SK-N-SH (cell line): ENCODE results near the gene CCDC107.
A peak's percentile ranks its signal among the peaks of the same experiment; 100 is the strongest.

Experiments
- CHD2 ChIP-seq: fragments of 150-350 bp; IDR thresholded peaks from 2 replicates; pipeline ENCODE4 v1.6.1; 2018; ENCODE audit warnings: low read length; ENCODE audit not compliant: partially characterized antibody
- EP300 ChIP-seq, 2 experiments: IDR thresholded peaks; 2 replicates each; pipeline versions ENCODE4 v1.4.0 to v1.6.1; 2012; ENCODE audit warnings: borderline replicate concordance in 1 of 2, low read depth in 1 of 2, low read length in 1 of 2
- EZH2phosphoT487 ChIP-seq: fragments of 200-600 bp; sonication (generic); IDR thresholded peaks from 2 replicates; pipeline ENCODE4 v1.6.1; 2017; ENCODE audit warnings: low read depth, mixed run types, mild to moderate bottlenecking, antibody characterized with exemption, moderate library complexity, borderline replicate concordance
- JUND ChIP-seq: IDR thresholded peaks from 2 replicates; pipeline ENCODE4 v1.4.0; 2012
- MEF2A ChIP-seq: IDR thresholded peaks from 2 replicates; pipeline ENCODE4 v1.4.0; 2012; ENCODE audit warnings: low read depth, borderline replicate concordance
- NRF1 ChIP-seq: IDR thresholded peaks from 2 replicates; pipeline ENCODE4 v1.6.1; 2012; ENCODE audit warnings: low read depth, mild to moderate bottlenecking, low read length
- POLR2AphosphoS5 ChIP-seq: IDR thresholded peaks from 2 replicates; pipeline ENCODE4 v1.6.1; 2012; ENCODE audit warnings: low read depth, low read length
- RAD21 ChIP-seq: IDR thresholded peaks from 2 replicates; pipeline ENCODE4 v1.6.1; 2012; ENCODE audit warnings: mild to moderate bottlenecking, low read length
- TAF1 ChIP-seq: IDR thresholded peaks from 2 replicates; pipeline ENCODE4 v1.6.1; 2012; ENCODE audit warnings: low read depth, mild to moderate bottlenecking, low read length, moderate library complexity, borderline replicate concordance
- YY1 ChIP-seq: IDR thresholded peaks from 2 replicates; pipeline ENCODE4 v1.4.0; 2012; ENCODE audit warnings: low read depth, mild to moderate bottlenecking
- TF ChIP-seq, protein P1 (sequence below): fragments of 200-600 bp; sonication (generic); IDR thresholded peaks from 2 replicates; pipeline ENCODE4 v1.6.1; 2017; ENCODE audit warnings: antibody characterized with exemption, mild to moderate bottlenecking, moderate library complexity
- TF ChIP-seq, protein P2 (sequence below): IDR thresholded peaks from 2 replicates; pipeline ENCODE4 v1.6.1; 2012; ENCODE audit warnings: mild to moderate bottlenecking, low read depth, low read length, moderate library complexity
- TF ChIP-seq, protein P3 (sequence below): IDR thresholded peaks from 2 replicates; pipeline ENCODE4 v1.4.0; 2012; ENCODE audit warnings: low read depth
- TF ChIP-seq, protein P4 (sequence below): IDR thresholded peaks from 2 replicates; pipeline ENCODE4 v1.4.0; 2012; ENCODE audit warnings: low read depth, borderline replicate concordance

DNA sequence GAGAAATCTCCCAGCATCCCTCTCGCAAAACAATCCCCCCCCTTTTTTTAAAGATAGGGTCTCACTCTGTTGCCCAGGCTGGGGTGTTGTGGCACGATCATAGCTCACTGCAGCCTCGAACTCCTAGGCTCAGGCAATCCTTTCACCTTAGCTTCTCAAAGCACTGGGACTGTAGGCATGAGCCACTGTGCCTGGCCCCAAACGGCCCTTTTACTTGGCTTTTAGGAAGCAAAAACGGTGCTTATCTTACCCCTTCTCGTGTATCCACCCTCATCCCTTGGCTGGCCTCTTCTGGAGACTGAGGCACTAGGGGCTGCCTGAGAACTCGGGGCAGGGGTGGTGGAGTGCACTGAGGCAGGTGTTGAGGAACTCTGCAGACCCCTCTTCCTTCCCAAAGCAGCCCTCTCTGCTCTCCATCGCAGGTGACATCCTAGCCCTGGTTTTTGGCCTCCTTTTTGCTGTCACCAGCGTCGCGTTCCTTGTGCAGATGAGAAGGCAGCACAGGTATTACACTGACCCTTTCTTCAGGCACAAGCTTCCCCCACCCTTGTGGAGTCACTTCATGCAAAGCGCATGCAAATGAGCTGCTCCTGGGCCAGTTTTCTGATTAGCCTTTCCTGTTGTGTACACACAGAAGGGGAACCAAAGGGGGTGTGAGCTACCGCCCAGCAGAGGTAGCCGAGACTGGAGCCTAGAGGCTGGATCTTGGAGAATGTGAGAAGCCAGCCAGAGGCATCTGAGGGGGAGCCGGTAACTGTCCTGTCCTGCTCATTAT lies 22.4 kb downstream of the CCDC107 start:
- TF ChIP-seq YY1, result no peak
- TF ChIP-seq, protein P1, sequence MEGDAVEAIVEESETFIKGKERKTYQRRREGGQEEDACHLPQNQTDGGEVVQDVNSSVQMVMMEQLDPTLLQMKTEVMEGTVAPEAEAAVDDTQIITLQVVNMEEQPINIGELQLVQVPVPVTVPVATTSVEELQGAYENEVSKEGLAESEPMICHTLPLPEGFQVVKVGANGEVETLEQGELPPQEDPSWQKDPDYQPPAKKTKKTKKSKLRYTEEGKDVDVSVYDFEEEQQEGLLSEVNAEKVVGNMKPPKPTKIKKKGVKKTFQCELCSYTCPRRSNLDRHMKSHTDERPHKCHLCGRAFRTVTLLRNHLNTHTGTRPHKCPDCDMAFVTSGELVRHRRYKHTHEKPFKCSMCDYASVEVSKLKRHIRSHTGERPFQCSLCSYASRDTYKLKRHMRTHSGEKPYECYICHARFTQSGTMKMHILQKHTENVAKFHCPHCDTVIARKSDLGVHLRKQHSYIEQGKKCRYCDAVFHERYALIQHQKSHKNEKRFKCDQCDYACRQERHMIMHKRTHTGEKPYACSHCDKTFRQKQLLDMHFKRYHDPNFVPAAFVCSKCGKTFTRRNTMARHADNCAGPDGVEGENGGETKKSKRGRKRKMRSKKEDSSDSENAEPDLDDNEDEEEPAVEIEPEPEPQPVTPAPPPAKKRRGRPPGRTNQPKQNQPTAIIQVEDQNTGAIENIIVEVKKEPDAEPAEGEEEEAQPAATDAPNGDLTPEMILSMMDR, result no peak
- TF ChIP-seq, protein P2, sequence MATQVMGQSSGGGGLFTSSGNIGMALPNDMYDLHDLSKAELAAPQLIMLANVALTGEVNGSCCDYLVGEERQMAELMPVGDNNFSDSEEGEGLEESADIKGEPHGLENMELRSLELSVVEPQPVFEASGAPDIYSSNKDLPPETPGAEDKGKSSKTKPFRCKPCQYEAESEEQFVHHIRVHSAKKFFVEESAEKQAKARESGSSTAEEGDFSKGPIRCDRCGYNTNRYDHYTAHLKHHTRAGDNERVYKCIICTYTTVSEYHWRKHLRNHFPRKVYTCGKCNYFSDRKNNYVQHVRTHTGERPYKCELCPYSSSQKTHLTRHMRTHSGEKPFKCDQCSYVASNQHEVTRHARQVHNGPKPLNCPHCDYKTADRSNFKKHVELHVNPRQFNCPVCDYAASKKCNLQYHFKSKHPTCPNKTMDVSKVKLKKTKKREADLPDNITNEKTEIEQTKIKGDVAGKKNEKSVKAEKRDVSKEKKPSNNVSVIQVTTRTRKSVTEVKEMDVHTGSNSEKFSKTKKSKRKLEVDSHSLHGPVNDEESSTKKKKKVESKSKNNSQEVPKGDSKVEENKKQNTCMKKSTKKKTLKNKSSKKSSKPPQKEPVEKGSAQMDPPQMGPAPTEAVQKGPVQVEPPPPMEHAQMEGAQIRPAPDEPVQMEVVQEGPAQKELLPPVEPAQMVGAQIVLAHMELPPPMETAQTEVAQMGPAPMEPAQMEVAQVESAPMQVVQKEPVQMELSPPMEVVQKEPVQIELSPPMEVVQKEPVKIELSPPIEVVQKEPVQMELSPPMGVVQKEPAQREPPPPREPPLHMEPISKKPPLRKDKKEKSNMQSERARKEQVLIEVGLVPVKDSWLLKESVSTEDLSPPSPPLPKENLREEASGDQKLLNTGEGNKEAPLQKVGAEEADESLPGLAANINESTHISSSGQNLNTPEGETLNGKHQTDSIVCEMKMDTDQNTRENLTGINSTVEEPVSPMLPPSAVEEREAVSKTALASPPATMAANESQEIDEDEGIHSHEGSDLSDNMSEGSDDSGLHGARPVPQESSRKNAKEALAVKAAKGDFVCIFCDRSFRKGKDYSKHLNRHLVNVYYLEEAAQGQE, result no peak
- no peak for TF ChIP-seq JUND
- no peak for TF ChIP-seq MEF2A
- TF ChIP-seq CHD2, result no peak
- no peak for TF ChIP-seq TAF1
- no peak for TF ChIP-seq RAD21
- peak; percentile 55; the same call in 1 of the 2 replicates for TF ChIP-seq POLR2AphosphoS5
- no peak for TF ChIP-seq EZH2phosphoT487
- no peak for TF ChIP-seq NRF1
- TF ChIP-seq, protein P3, sequence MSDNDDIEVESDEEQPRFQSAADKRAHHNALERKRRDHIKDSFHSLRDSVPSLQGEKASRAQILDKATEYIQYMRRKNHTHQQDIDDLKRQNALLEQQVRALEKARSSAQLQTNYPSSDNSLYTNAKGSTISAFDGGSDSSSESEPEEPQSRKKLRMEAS, result no peak
- no peak for TF ChIP-seq EP300 (IDR thresholded peaks at IDR 0.05; ENCODE audit: borderline replicate concordance in 1 of 2, low read depth in 1 of 2, low read length in 1 of 2)
- TF ChIP-seq, protein P4, sequence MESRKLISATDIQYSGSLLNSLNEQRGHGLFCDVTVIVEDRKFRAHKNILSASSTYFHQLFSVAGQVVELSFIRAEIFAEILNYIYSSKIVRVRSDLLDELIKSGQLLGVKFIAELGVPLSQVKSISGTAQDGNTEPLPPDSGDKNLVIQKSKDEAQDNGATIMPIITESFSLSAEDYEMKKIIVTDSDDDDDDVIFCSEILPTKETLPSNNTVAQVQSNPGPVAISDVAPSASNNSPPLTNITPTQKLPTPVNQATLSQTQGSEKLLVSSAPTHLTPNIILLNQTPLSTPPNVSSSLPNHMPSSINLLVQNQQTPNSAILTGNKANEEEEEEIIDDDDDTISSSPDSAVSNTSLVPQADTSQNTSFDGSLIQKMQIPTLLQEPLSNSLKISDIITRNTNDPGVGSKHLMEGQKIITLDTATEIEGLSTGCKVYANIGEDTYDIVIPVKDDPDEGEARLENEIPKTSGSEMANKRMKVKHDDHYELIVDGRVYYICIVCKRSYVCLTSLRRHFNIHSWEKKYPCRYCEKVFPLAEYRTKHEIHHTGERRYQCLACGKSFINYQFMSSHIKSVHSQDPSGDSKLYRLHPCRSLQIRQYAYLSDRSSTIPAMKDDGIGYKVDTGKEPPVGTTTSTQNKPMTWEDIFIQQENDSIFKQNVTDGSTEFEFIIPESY, result no peak
